HUDEP-2 (cell line): Measurements from ENCODE around the gene APBA2.
A peak's percentile ranks its signal among the peaks of the same experiment; 100 is the strongest.

Experiments used
- DNase-seq, 76 experiments: peaks; one replicate each; lab custom pipeline; 2025; ENCODE audit not compliant: unreplicated experiment in 76 of 76; lab: John Stamatoyannopoulos, UW

The APBA2 gene

GRCh38 chr15:28955160-28955992 is 69.6 kb downstream of the APBA2 start:
- DNase-seq: no peak

- no peak for DNase-seq
These were observed 70.2 kb downstream of the APBA2 start for GRCh38 chr15:28955993-28956421.

GRCh38 chr15:28956491-28956890 is 70.7 kb downstream of the APBA2 start:
- no peak for DNase-seq

- DNase-seq: no peak
These were observed 72.1 kb downstream of the APBA2 start for GRCh38 chr15:28957606-28958498.

GRCh38 chr15:28959326-28959725 is 73.6 kb downstream of the APBA2 start:
- DNase-seq: no peak

GRCh38 chr15:28960979-28961378 is 75.2 kb downstream of the APBA2 start:
- no peak for DNase-seq

- no peak for DNase-seq
These were observed 75.6 kb downstream of the APBA2 start for GRCh38 chr15:28961391-28961790.

GRCh38 chr15:28962851-28963710 is 77.3 kb downstream of the APBA2 start:
- DNase-seq: no peak

GRCh38 chr15:28963711-28964081 is 77.9 kb downstream of the APBA2 start:
- DNase-seq: no peak

- DNase-seq: no peak
These were observed 78.3 kb downstream of the APBA2 start for GRCh38 chr15:28964098-28964497.

GRCh38 chr15:28967066-28967465 is 81.3 kb downstream of the APBA2 start:
- DNase-seq: no peak

- DNase-seq: no peak
These were observed 82.2 kb downstream of the APBA2 start for GRCh38 chr15:28967990-28968389.

GRCh38 chr15:28969511-28970085 is 83.8 kb downstream of the APBA2 start:
- DNase-seq: no peak

- DNase-seq: no peak
These were observed 88.4 kb downstream of the APBA2 start for GRCh38 chr15:28974142-28974541.

GRCh38 chr15:28975766-28976179 is 90.0 kb downstream of the APBA2 start:
- peak in 47 of 76 experiments; percentile 3 to 62 (median 25) for DNase-seq

- no peak for DNase-seq
These were observed 91.7 kb downstream of the APBA2 start for GRCh38 chr15:28977377-28978010.

- no peak for DNase-seq
These were observed 92.2 kb downstream of the APBA2 start for GRCh38 chr15:28978011-28978378.

- DNase-seq: no peak
These were observed 92.9 kb downstream of the APBA2 start for GRCh38 chr15:28978661-28979060.

GRCh38 chr15:28979208-28979841 is 93.6 kb downstream of the APBA2 start:
- DNase-seq: no peak
